IMR-90 (cell line): ENCODE measurements around the gene SLF1. TPM values are rescaled to one million over a fixed set of nuclear protein-coding genes. Genes with fewer than 3 reads are reported as not detected.

Experiments
- ATAC-seq: fragments of 200-7000 bp; cut with Tn5 transposase; 2 replicates; pipeline ENCODE4 v1.9.1; 2020; ENCODE audit warnings: low read depth, mild to moderate bottlenecking, moderate library complexity
- BruUV-seq: library from RNA; stranded (reverse); fragments of 400-500 nt; replicated peaks from 2 replicates; lab custom pipeline; 2021; lab: Mats Ljungman, UMichigan
- CTCF ChIA-PET: fragments of 300-600 bp; formaldehyde crosslinking; extraction: SDS; loops from one replicate; lab custom pipeline; 2021; ENCODE audit warnings: antibody characterized with exemption; lab: Yijun Ruan, JAX
- POLR2A ChIA-PET: fragments of 300-600 bp; sonication (Branson Sonifier 250); formaldehyde crosslinking; loops from one replicate; lab custom pipeline; 2022; ENCODE audit warnings: antibody characterized with exemption; ENCODE audit not compliant: unreplicated experiment; lab: Charles Lee
- DNase-seq: peaks from one replicate; pipeline ENCODE4 v3.0.0; 2013
- H2AFZ ChIP-seq: replicated peaks from 2 replicates; pipeline ENCODE3; 2013; ENCODE audit warnings: low read length, mild to moderate bottlenecking; ENCODE audit not compliant: poor library complexity
- H2AK5ac ChIP-seq: 2 replicates; pipeline ENCODE4 v1.6.1; 2013; ENCODE audit warnings: low read depth, low read length, inconsistent platforms
- H2AK9ac ChIP-seq: replicated peaks from 2 replicates; pipeline ENCODE3; 2013; ENCODE audit warnings: mild to moderate bottlenecking, low read depth, low read length, moderate library complexity; ENCODE audit not compliant: poor library complexity
- H2BK120ac ChIP-seq: 2 replicates; pipeline ENCODE4 v1.6.1; 2013; ENCODE audit warnings: low read depth, low read length, inconsistent platforms
- H2BK15ac ChIP-seq: 3 replicates; pipeline ENCODE4 v1.6.1; 2013; ENCODE audit warnings: low read depth, low read length, inconsistent platforms
- H2BK20ac ChIP-seq: 2 replicates; pipeline ENCODE4 v1.6.1; 2013; ENCODE audit warnings: low read depth, mild to moderate bottlenecking, inconsistent platforms, low read length, moderate library complexity
- H2BK5ac ChIP-seq: 2 replicates; pipeline ENCODE4 v1.6.1; 2013; ENCODE audit warnings: mild to moderate bottlenecking, low read depth, low read length, inconsistent platforms; ENCODE audit not compliant: poor library complexity, severe bottlenecking
- H3K14ac ChIP-seq: replicated peaks from 2 replicates; pipeline ENCODE4 v1.6.1; 2013; ENCODE audit warnings: low read depth, low read length, inconsistent platforms
- H3K18ac ChIP-seq: 2 replicates; pipeline ENCODE4 v1.6.1; 2013; ENCODE audit warnings: low read depth, low read length, control low read depth
- H3K23ac ChIP-seq: 2 replicates; pipeline ENCODE4 v1.6.1; 2013; ENCODE audit warnings: low read depth, low read length, inconsistent platforms
- H3K27ac ChIP-seq: 2 replicates; pipeline ENCODE4 v1.5.1; 2013; ENCODE audit warnings: mild to moderate bottlenecking, control low read depth, low read length; ENCODE audit not compliant: insufficient read depth
- H3K27me3 ChIP-seq: 2 replicates; pipeline ENCODE4 v1.6.1; 2013; ENCODE audit warnings: low read length; ENCODE audit not compliant: control insufficient read depth, insufficient read depth
- H3K36me3 ChIP-seq: 2 replicates; pipeline ENCODE4 v1.6.1; 2013; ENCODE audit warnings: low read length, mixed read lengths; ENCODE audit not compliant: control insufficient read depth, insufficient read depth
- H3K4ac ChIP-seq: 2 replicates; pipeline ENCODE4 v1.6.1; 2013; ENCODE audit warnings: low read depth, low read length, inconsistent platforms
- H3K4me1 ChIP-seq: 2 replicates; pipeline ENCODE4 v1.6.1; 2013; ENCODE audit warnings: low read length, mixed read lengths; ENCODE audit not compliant: control insufficient read depth, insufficient read depth
- H3K4me2 ChIP-seq: 2 replicates; pipeline ENCODE4 v1.6.1; 2013; ENCODE audit warnings: low read depth, mild to moderate bottlenecking, control low read depth, low read length, moderate library complexity
- H3K4me3 ChIP-seq: 2 replicates; pipeline ENCODE4 v1.5.1; 2013; ENCODE audit warnings: low read depth, mild to moderate bottlenecking, control low read depth, low read length, moderate library complexity; ENCODE audit not compliant: insufficient read depth
- H3K56ac ChIP-seq: 2 replicates; pipeline ENCODE4 v1.6.1; 2013; ENCODE audit warnings: low read length, inconsistent platforms; ENCODE audit not compliant: insufficient read depth; ENCODE audit errors: extremely low read depth
- H3K79me1 ChIP-seq, 2 experiments: 2 replicates each; pipeline ENCODE4 v1.6.1; 2013; ENCODE audit warnings: low read length in 2 of 2, inconsistent platforms in 1 of 2, low read depth in 1 of 2
- H3K9ac ChIP-seq: 2 replicates; pipeline ENCODE4 v1.6.1; 2013; ENCODE audit warnings: low read depth, low read length, control low read depth
- H3K9me1 ChIP-seq: 2 replicates; pipeline ENCODE4 v1.6.1; 2013; ENCODE audit warnings: low read length, inconsistent platforms; ENCODE audit not compliant: insufficient read depth
- H3K9me3 ChIP-seq: 2 replicates; pipeline ENCODE4 v1.6.1; 2013; ENCODE audit warnings: low read length; ENCODE audit not compliant: control insufficient read depth, insufficient read depth
- H4K20me1 ChIP-seq: 2 replicates; pipeline ENCODE4 v1.6.1; 2013; ENCODE audit warnings: low read length, inconsistent platforms; ENCODE audit not compliant: insufficient read depth
- H4K5ac ChIP-seq: 2 replicates; pipeline ENCODE4 v1.6.1; 2013; ENCODE audit warnings: mild to moderate bottlenecking, low read depth, low read length, control low read depth
- H4K8ac ChIP-seq, 2 experiments: 2 replicates each; pipeline ENCODE4 v1.6.1; 2013; ENCODE audit warnings: low read depth in 2 of 2, low read length in 2 of 2, control low read depth in 1 of 2, inconsistent platforms in 1 of 2
- H4K91ac ChIP-seq: 2 replicates; pipeline ENCODE4 v1.6.1; 2013; ENCODE audit warnings: low read depth, low read length, inconsistent platforms; ENCODE audit not compliant: insufficient read depth
- FOS ChIP-seq: fragments of 150-350 bp; IDR thresholded peaks from 2 replicates; pipeline ENCODE4 v1.6.1; 2016; ENCODE audit warnings: low read depth, low read length
- MXI1 ChIP-seq: IDR thresholded peaks from 2 replicates; pipeline ENCODE4 v1.6.1; 2012; ENCODE audit warnings: low read depth, mild to moderate bottlenecking, low read length, moderate library complexity, borderline replicate concordance
- RCOR1 ChIP-seq: IDR thresholded peaks from 2 replicates; pipeline ENCODE4 v1.6.1; 2012; ENCODE audit warnings: mild to moderate bottlenecking, low read length, improper control_type of control experiment; ENCODE audit not compliant: insufficient replicate concordance
- WGBS, 2 experiments: methylation state at CpG; one replicate each; pipeline versions ENCODE4 v1.1.5 to v1.1.7; 2013; ENCODE audit warnings: missing lambda C conversion rate in 2 of 2; ENCODE audit not compliant: insufficient read length in 1 of 2; ENCODE audit errors: extremely low coverage in 2 of 2; 5-methylcytosine and 5-hydroxymethylcytosine counted together
- dilution Hi-C: fragments of 300-500 bp; cut with HindIII; formaldehyde crosslinking; loops from one replicate; pipeline ENCODE4 v1.14.3; 2018; ENCODE audit warnings: low sequenced_read_pairs; ENCODE audit not compliant: unreplicated experiment
- in situ Hi-C: fragments of 300-500 bp; cut with MboI; formaldehyde crosslinking; loops from 3 replicates; pipeline ENCODE4 v1.14.3; 2019; ENCODE audit warnings: low sequenced_read_pairs, inconsistent platforms, mixed read lengths
- intact Hi-C: fragments of 100-400 bp; cut with micrococcal nuclease; formaldehyde crosslinking; loops from 2 replicates; pipeline ENCODE4 v1.10.0; 2022
- polyA plus RNA-seq, 3 experiments: library from polyadenylated mRNA; depleted of rRNA; stranded (reverse); fragments of >200 nt; gene quantifications; 2 replicates each; pipeline ENCODE4 v1.2.3, GENCODE V29; 2012; ENCODE audit warnings: low replicate concordance in 1 of 3
- total RNA-seq: library from RNA; depleted of rRNA; stranded (reverse); fragments of >200 nt; gene quantifications from 2 replicates; pipeline ENCODE4 v1.2.3, GENCODE V29; 2012
- TF ChIP-seq, protein P1 (sequence below): fragments of 150-350 bp; IDR thresholded peaks from 2 replicates; pipeline ENCODE4 v1.6.1; 2016; ENCODE audit warnings: low read depth, mild to moderate bottlenecking, low read length, moderate library complexity, borderline replicate concordance
- TF ChIP-seq, protein P2 (sequence below): fragments of 150-350 bp; IDR thresholded peaks from 2 replicates; pipeline ENCODE4 v1.6.1; 2017; ENCODE audit warnings: mild to moderate bottlenecking, antibody characterized with exemption, low read length, low read depth

The SLF1 gene
- total and polyA plus RNA-seq, 2 of the 4 experiments (the other 2 are of a cell fraction) = 1.9 to 3.4 TPM

DNA sequence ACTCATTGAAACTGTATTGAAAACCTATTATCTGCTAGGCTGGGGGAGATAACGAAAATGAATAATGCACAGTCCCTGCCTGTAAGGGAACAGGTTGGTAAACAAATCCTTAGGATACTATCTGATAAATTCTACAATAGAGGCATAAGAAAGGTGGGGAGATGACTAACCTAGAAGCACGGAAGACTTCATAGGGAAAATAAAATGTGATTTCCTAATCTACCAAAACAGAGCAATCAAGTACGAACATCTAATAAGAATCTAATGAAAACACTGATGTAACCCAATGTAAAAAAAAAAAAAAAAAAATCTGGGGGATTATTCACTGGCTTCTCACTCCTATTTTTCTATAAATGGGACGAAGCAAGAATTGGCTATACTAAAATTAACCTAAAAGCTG, 124.4 kb downstream of the SLF1 start:
- H3K14ac ChIP-seq = no peak overlapping the region
- H4K20me1 ChIP-seq = no peaks in the 10 kb centered on the region
- ATAC-seq (no peak), DNase-seq (no peak)
- no peaks in the 10 kb centered on the region for H3K9me1 ChIP-seq
- no peak for TF ChIP-seq FOS
- TF ChIP-seq MXI1 = no peak
- TF ChIP-seq, protein P1, sequence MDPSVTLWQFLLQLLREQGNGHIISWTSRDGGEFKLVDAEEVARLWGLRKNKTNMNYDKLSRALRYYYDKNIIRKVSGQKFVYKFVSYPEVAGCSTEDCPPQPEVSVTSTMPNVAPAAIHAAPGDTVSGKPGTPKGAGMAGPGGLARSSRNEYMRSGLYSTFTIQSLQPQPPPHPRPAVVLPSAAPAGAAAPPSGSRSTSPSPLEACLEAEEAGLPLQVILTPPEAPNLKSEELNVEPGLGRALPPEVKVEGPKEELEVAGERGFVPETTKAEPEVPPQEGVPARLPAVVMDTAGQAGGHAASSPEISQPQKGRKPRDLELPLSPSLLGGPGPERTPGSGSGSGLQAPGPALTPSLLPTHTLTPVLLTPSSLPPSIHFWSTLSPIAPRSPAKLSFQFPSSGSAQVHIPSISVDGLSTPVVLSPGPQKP = no peak
- TF ChIP-seq, protein P2, sequence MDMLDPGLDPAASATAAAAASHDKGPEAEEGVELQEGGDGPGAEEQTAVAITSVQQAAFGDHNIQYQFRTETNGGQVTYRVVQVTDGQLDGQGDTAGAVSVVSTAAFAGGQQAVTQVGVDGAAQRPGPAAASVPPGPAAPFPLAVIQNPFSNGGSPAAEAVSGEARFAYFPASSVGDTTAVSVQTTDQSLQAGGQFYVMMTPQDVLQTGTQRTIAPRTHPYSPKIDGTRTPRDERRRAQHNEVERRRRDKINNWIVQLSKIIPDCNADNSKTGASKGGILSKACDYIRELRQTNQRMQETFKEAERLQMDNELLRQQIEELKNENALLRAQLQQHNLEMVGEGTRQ = no peak
- TF ChIP-seq RCOR1 = no peak
- H3K4ac ChIP-seq = no peak overlapping the region
- H2BK15ac ChIP-seq = no peak overlapping the region
- H3K27ac ChIP-seq = no peak overlapping the region
- ChIA-PET CTCF (interaction anchor here (0.6 kb wide), 2 partner anchors 566 to 856 kb away, joined by 3 read pairs; no protein-coding TSS in a partner anchor), POLR2A (interaction anchor here (0.6 kb wide), 1 partner anchor 470 kb away, joined by 4 read pairs; no protein-coding TSS in a partner anchor)
- no peaks in the 10 kb centered on the region for H3K27me3 ChIP-seq
- no peak overlapping the region for H3K18ac ChIP-seq
- intact Hi-C loops = no loop called here
- H2AFZ ChIP-seq = no peak overlapping the region
- H4K91ac ChIP-seq = no peak overlapping the region
- no peak overlapping the region for H2AK5ac ChIP-seq
- H4K8ac ChIP-seq = no peak overlapping the region
- H3K4me3 ChIP-seq = no peak overlapping the region
- in situ Hi-C loops = no loop called here
- BruUV-seq = no TSS peak
- no peak overlapping the region for H3K9ac ChIP-seq
- no peaks in the 10 kb centered on the region for H3K4me1 ChIP-seq
- no peak overlapping the region for H2BK20ac ChIP-seq
- no peaks in the 10 kb centered on the region for H3K79me1 ChIP-seq
- no peak overlapping the region for H2BK120ac ChIP-seq
- H3K23ac ChIP-seq = no peak overlapping the region
- H3K4me2 ChIP-seq = no peak overlapping the region
- H3K9me3 ChIP-seq = no peaks in the 10 kb centered on the region
- dilution Hi-C loops = no loop called here
- no peak overlapping the region for H3K56ac ChIP-seq
- H3K36me3 ChIP-seq = no peaks in the 10 kb centered on the region
- no peak overlapping the region for H4K5ac ChIP-seq
- no CpG with 5 or more reads among the region's 4 CpGs for WGBS, 2 experiments
- H2AK9ac ChIP-seq = no peak overlapping the region
- H2BK5ac ChIP-seq = no peak overlapping the region
